SJCRH30 (cell line): ENCODE results near the gene PPP4R1. TPM values are rescaled to one million over a fixed set of nuclear protein-coding genes. Genes with fewer than 3 reads are reported as not detected.

Experiments used
- DNase-seq, 2 experiments: peaks; one replicate each; pipeline ENCODE4 v3.0.0-alpha.2; 2015 to 2020
- H3K27ac ChIP-seq: fragments of 250-450 bp; sonication (Bioruptor Pico); 2 replicates; pipeline ENCODE4 v1.5.1; 2020; ENCODE audit warnings: mild to moderate bottlenecking, moderate library complexity
- H3K27me3 ChIP-seq: fragments of 250-450 bp; sonication (Bioruptor Pico); 2 replicates; pipeline ENCODE4 v1.5.1; 2020; ENCODE audit warnings: mild to moderate bottlenecking, moderate library complexity
- H3K36me3 ChIP-seq: fragments of 250-450 bp; sonication (Bioruptor Pico); 2 replicates; pipeline ENCODE4 v1.5.1; 2020; ENCODE audit warnings: mild to moderate bottlenecking, moderate library complexity
- H3K4me1 ChIP-seq: fragments of 250-450 bp; sonication (Bioruptor Pico); 2 replicates; pipeline ENCODE4 v1.5.1; 2020; ENCODE audit warnings: mild to moderate bottlenecking, moderate library complexity
- H3K4me3 ChIP-seq: fragments of 250-450 bp; sonication (Bioruptor Pico); 2 replicates; pipeline ENCODE4 v1.5.1; 2020; ENCODE audit warnings: mild to moderate bottlenecking, moderate library complexity
- H3K9me3 ChIP-seq: fragments of 250-450 bp; sonication (Bioruptor Pico); replicated peaks from 2 replicates; pipeline ENCODE4 v1.5.1; 2020; ENCODE audit warnings: mild to moderate bottlenecking, moderate library complexity
- total RNA-seq: library from RNA; depleted of rRNA; stranded (reverse); fragments of >200 nt; shearing (Covaris generic); gene quantifications from 2 replicates; pipeline ENCODE4 v1.2.3, GENCODE V29; 2014

PPP4R1 gene
- total RNA-seq, 1 experiment from 2014 or later: 53.4 TPM

DNA sequence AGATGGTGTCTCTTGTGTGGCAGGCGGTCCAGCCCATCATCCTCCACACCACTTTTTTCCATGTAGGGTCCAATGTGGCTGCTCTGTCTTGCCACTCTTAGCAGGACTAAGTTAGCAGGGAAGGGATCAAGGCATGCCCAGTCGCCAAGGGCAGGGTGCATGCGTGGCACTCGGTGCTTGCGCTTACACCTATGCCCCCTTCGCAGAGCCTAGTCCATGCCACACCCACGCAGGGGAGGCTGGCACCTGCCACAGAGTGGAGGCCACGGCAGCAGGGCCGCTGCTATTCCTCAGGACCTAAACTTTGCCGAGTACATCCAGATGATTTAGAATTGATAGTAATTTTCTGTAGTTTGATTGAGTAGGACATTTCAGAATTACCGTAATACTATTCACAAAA, 79.5 kb downstream of the PPP4R1 start:
- H3K27ac ChIP-seq: no peak overlapping the region
- no peak for DNase-seq
- no peaks in the 10 kb centered on the region for H3K9me3 ChIP-seq
- no peak overlapping the region for H3K4me3 ChIP-seq
- no peaks in the 10 kb centered on the region for H3K4me1 ChIP-seq
- H3K36me3 ChIP-seq: no peaks in the 10 kb centered on the region
- H3K27me3 ChIP-seq: no peaks in the 10 kb centered on the region

DNA sequence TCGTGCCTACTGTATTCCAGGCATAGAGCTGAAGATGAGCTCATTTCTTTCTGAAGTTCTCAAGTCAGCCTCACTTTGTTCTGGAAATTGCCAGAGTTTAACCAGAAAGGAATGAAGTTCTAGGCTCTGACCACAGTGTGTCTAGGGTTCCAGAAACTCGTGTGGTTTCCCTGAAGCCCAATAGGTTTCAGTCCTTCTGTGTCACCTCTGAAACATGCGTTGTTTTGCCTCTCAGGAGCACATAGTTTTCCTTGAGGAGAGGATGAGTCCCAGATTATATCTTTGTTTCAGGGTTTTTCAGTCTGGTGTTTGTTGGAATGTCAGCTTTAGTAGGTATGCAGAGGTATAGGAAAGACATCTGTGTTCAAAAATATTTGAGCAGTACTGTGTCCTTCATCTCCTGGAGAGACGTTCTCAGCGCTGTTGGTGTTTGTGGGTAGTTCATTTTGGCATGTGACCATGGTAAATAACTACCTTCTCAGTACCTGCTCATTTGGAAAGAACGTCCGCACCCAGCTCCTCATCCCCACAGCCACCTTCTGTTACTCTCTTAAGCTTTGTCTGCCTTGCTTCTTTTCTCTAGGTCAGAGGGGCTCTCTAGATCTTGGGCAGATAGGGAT, 82.5 kb downstream of the PPP4R1 start:
- no peaks in the 10 kb centered on the region for H3K4me1 ChIP-seq
- H3K27me3 ChIP-seq: no peaks in the 10 kb centered on the region
- no peaks in the 10 kb centered on the region; the same call in 1 of the 2 replicates for H3K36me3 ChIP-seq
- no peak overlapping the region for H3K27ac ChIP-seq
- no peaks in the 10 kb centered on the region for H3K9me3 ChIP-seq
- no peak overlapping the region for H3K4me3 ChIP-seq
- no peak for DNase-seq

DNA sequence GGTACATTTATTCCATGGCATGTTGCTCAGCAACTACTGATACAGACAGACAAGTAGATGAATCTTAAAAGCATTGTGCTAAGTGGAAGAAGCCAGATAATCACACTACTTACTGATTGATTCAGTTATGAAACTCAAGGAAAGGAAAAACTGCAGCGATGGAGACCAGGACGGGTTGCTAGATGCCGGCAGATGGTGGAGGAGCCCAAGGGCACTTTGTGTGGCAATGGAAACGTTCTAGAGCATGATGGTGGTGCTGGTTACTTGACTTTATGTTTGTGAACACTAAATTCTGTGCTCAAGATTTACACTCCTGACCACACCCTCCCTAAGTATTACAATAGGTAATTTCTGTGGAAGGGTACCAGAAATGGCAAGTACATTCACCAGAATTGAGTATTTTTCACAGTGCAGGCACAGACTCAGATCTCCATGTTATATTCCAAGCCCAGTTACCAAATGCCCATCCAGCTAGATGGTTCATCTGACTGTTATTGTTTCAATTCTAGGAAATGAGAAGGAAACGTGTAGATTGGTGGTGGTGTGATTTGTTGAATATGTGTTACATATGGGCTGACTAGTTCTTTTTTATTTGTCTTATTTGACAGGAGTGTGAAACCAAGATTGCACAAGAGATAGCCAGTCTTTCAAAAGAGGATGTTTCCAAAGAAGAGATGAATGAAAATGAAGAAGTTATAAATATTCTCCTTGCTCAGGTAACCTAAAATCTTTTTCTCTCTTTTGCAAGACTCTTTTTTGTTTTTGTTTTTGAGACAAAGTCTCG, 83.9 kb downstream of the PPP4R1 start:
- H3K27me3 ChIP-seq: no peaks in the 10 kb centered on the region
- no peak overlapping the region for H3K27ac ChIP-seq
- H3K4me3 ChIP-seq: no peak overlapping the region
- H3K9me3 ChIP-seq: no peaks in the 10 kb centered on the region
- H3K4me1 ChIP-seq: no peaks in the 10 kb centered on the region
- DNase-seq: no peak
- H3K36me3 ChIP-seq: no peaks in the 10 kb centered on the region; the same call in 1 of the 2 replicates

DNA sequence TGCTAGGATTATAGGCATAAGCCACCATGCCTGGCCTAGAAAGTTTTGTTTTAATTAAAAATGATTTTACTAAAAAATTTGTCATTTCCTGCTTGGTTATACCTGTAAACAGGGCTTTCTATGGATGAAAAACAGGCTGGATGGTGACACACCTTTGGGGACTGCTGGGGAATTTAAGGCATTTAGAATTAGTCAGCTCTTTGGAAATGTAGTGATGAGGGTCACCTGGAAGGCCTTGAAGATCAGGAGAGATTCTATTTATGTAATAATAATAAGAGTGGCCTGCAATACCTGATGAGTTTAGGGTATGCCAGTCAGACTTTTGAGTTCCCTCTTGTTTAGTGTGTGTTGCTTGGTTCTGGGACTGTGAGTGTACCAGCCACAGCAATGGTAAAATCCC, 87.9 kb downstream of the PPP4R1 start:
- Histone ChIP-seq H3K4me3 (no peak overlapping the region), H3K9me3 (no peaks in the 10 kb centered on the region), H3K4me1 (no peaks in the 10 kb centered on the region), H3K27me3 (no peaks in the 10 kb centered on the region), H3K36me3 (no peaks in the 10 kb centered on the region; the same call in 1 of the 2 replicates), H3K27ac (no peak overlapping the region)
- no peak for DNase-seq

DNA sequence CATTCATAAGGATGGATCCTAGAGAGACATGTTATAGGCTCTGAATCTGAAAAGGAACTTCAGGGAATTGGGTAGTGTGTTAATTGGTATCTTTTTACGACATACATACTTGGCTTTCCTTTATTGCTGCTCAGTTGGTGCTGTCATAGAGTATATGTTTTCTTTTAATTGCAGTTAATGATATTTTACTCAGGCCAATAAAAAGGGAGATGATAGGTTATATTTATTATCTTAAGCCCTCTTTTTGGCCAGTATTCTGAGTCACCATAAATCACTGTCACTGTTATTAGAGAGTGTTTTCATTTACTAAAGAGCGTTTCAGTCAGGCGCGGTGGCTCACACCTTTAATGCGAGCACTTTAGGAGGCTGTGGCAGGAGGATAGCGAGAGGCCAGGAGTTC, 91.4 kb downstream of the PPP4R1 start:
- no peaks in the 10 kb centered on the region for H3K36me3 ChIP-seq
- H3K4me1 ChIP-seq: no peaks in the 10 kb centered on the region
- no peaks in the 10 kb centered on the region for H3K27me3 ChIP-seq
- no peak for DNase-seq
- no peaks in the 10 kb centered on the region for H3K9me3 ChIP-seq
- no peak overlapping the region for H3K27ac ChIP-seq
- H3K4me3 ChIP-seq: no peak overlapping the region

DNA sequence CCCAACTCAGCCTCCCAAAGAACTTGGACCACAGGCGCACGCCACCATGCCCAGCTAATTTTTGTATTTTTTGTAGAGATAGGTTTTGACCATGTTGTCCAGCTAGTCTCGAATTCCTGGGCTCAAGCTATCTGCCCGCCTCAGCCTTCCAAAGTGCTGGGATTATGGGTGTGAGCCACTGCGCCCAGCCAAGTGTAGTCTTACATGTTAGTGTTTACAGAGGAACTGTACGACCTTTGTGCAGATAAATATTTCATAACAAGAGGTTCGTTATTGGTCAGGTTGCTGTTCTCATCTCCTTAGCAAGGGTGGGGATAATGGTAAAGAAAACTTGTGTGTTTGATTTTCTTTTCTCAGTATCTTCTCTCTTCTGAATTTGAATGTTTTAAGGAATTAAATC, 92.6 kb downstream of the PPP4R1 start:
- Histone ChIP-seq H3K9me3 (no peaks in the 10 kb centered on the region), H3K27ac (no peak overlapping the region), H3K27me3 (no peaks in the 10 kb centered on the region), H3K4me1 (no peaks in the 10 kb centered on the region), H3K36me3 (no peaks in the 10 kb centered on the region), H3K4me3 (no peak overlapping the region)
- DNase-seq: no peak

DNA sequence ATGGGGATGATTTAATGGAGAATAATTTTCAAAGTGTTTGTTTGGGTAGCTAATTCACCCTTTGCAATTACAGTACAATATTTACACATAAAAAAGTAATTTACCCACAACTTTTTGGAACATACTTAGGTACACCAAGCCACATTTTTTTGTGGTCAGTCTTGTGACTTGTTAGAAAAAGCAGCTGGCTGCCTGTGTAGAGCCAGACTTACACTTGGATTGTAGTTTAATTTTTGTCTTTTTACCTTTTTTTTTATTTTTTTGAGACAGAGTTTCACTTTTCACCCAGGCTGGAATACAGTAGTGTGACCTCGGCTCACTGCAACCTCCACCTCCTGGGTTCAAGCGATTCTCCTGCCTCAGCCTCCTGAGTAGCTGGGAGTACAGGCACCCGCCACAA, 93.7 kb downstream of the PPP4R1 start:
- Histone ChIP-seq H3K36me3 (no peaks in the 10 kb centered on the region), H3K4me1 (no peaks in the 10 kb centered on the region), H3K27ac (no peak overlapping the region), H3K27me3 (no peaks in the 10 kb centered on the region), H3K4me3 (no peak overlapping the region), H3K9me3 (no peaks in the 10 kb centered on the region)
- DNase-seq: no peak

DNA sequence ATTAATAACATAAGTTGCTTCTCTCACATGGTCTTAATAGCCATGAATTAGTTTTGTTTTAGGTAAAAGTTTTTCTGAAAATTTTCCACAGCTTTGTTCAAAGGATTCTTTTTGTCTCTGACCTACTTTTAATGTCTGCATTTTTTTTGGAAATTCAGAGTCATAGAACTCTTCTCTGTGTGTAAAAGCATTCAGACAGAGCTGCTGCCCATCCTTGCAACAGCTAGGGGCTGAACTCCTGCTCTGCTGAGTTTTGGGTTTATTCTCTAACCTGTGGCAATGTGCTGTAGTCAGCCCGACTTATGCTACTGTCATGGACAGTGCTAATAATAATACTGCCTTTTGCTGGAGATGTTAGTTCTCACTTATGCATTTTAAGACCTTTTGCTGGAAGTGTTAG, 95.0 kb downstream of the PPP4R1 start:
- Histone ChIP-seq H3K27me3 (no peaks in the 10 kb centered on the region), H3K27ac (no peak overlapping the region), H3K9me3 (no peaks in the 10 kb centered on the region), H3K4me3 (no peak overlapping the region), H3K36me3 (no peaks in the 10 kb centered on the region), H3K4me1 (no peaks in the 10 kb centered on the region)
- DNase-seq: no peak

DNA sequence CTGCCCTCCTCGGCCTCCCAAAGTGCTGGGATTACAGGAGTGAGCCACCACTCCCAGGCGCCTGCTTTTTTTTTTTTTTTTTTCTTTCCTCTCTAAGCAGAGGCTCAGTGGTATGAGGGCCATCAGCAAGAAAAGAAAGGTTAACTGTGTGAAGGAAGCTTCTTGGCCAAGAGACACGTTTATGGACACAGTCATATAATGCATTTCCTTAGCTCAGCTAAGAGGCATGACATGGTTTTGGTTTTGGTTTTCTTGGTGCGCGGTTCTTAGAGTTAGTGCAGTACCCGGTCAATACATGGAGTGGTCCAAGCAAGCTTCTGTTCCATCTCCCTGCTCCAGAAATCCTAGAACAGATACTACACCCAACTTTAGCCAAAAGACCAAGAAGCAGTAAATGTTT, 96.5 kb downstream of the PPP4R1 start:
- Histone ChIP-seq H3K4me3 (no peak overlapping the region), H3K4me1 (no peaks in the 10 kb centered on the region), H3K27me3 (no peaks in the 10 kb centered on the region), H3K9me3 (no peaks in the 10 kb centered on the region), H3K36me3 (peaks cover 2% of the 10 kb centered on the region; the same call in 1 of the 2 replicates), H3K27ac (no peak overlapping the region)
- DNase-seq: no peak

DNA sequence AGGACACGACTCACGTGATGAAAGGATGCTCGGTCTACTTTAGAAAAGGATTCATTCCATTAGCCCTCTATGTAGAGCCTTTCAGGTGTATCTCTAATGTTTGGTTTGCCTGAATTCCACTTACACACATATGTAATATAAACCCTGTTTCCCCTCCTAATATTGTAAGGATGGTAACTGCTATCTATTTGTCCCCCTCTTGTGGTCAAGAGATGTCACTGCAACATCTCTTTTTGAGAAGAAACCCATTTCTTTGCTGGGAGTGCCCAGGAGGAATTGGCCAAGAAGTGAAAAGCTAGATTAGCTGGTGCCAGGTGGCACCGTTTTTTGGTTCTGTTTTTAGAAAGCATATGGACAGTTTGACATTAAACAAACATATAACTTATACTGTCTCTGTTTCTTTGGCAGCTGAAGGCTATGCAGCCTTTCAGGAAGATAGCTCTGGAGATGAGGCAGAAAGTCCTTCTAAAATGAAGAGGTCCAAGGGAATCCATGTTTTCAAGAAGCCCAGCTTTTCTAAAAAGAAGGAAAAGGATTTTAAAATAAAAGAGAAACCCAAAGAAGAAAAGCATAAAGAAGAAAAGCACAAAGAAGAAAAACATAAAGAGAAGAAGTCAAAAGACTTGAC, 97.8 kb downstream of the PPP4R1 start:
- Histone ChIP-seq H3K36me3 (peaks cover 2% of the 10 kb centered on the region; the same call in 1 of the 2 replicates), H3K27ac (no peak overlapping the region), H3K4me1 (no peaks in the 10 kb centered on the region), H3K9me3 (no peaks in the 10 kb centered on the region), H3K27me3 (no peaks in the 10 kb centered on the region), H3K4me3 (no peak overlapping the region)
- peak; percentile 8 to 56 for DNase-seq

DNA sequence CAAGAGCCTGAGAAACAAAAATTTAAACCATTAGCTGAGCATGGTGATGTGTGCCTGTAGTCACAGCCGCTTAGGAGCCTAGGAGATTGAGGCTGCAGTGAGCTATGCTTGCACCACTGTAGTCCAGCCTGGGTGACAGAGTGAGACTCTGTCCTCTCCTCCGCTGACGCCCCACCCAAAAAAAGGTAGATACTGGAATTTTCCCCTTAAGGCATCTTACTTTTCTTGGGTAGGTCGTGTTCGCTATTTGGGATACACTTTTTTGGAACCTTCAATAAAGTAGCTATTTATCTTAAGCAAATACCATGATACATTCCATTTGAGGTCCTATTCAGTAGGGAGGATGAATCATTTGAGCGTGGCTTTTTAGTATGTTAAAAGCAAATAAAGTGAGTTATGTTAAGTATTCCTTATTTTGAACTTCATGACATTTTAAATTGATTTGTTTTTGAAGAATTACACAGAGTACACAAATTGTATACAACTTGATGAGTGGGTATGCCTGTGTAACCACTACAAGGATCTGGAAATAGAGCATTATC, 100.3 kb downstream of the PPP4R1 start:
- DNase-seq: no peak
- H3K36me3 ChIP-seq: peaks cover 2% of the 10 kb centered on the region; the same call in 1 of the 2 replicates
- H3K9me3 ChIP-seq: no peaks in the 10 kb centered on the region
- H3K27ac ChIP-seq: no peak overlapping the region
- H3K4me1 ChIP-seq: no peaks in the 10 kb centered on the region
- H3K4me3 ChIP-seq: no peak overlapping the region
- H3K27me3 ChIP-seq: no peaks in the 10 kb centered on the region

DNA sequence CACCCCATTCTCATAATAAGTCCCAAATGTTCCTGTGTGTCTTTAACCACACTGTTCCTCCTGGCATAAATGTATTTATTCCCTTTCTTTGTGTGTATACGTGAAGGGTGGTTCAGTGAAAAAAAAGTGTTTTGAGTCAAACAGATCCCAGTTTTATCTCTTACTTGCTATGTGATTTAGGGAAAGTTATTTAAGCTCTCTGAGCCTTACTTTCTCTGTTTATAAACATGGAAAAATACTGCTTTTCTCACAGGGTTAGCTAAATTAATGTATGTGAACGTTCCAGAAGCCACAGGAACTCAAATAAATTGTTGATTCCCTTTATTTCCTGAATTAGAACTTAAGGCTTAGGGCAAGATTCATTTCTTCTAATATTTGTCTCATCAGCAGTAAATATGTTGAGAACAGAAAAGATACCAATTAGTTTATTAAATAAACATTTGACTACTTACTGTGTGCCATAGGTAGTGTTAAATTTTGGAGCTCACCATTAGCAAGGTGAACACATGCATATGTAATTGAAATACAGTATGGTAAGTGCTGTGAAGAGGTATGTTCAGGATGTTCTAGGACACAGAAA, 105.8 kb downstream of the PPP4R1 start:
- Histone ChIP-seq H3K4me3 (no peak overlapping the region), H3K9me3 (no peaks in the 10 kb centered on the region; the same call in 1 of the 2 replicates)
- DNase-seq: no peak

DNA sequence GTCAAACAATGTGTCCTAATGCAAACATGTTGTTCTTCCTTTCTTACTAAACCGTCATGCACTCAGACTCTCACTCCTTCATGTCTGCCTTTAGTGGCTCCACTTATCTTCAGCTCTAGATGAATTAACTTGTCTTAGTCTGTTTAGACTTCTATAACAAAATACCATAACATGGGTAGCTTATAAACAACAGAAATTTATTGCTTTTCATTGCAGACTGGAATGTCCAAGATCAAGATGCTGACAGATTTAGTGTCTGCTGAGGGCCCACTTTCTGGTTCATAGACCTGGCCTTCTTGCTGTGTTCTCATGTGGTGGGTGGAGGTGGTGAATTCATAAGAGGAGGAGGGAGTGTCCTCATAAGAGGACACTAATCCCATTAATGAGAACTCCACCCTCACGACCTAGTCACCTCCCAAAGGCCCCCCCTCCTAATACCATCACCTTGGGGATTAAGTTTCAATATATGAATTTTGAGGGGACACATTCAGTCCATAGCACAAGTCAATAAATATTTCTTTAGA, 106.7 kb downstream of the PPP4R1 start:
- H3K36me3 ChIP-seq: no peaks in the 10 kb centered on the region
- H3K27me3 ChIP-seq: no peaks in the 10 kb centered on the region
- H3K4me3 ChIP-seq: no peak overlapping the region
- H3K27ac ChIP-seq: no peak overlapping the region
- no peaks in the 10 kb centered on the region for H3K4me1 ChIP-seq
- no peaks in the 10 kb centered on the region; the same call in 1 of the 2 replicates for H3K9me3 ChIP-seq
- DNase-seq: no peak

More for the DNA sequence above, 105.8 kb downstream of the PPP4R1 start:
- no peaks in the 10 kb centered on the region for H3K27me3 ChIP-seq
- no peak overlapping the region for H3K27ac ChIP-seq
- H3K4me1 ChIP-seq: no peaks in the 10 kb centered on the region
- H3K36me3 ChIP-seq: peaks cover under 1% of the 10 kb centered on the region; the same call in 1 of the 2 replicates

DNA sequence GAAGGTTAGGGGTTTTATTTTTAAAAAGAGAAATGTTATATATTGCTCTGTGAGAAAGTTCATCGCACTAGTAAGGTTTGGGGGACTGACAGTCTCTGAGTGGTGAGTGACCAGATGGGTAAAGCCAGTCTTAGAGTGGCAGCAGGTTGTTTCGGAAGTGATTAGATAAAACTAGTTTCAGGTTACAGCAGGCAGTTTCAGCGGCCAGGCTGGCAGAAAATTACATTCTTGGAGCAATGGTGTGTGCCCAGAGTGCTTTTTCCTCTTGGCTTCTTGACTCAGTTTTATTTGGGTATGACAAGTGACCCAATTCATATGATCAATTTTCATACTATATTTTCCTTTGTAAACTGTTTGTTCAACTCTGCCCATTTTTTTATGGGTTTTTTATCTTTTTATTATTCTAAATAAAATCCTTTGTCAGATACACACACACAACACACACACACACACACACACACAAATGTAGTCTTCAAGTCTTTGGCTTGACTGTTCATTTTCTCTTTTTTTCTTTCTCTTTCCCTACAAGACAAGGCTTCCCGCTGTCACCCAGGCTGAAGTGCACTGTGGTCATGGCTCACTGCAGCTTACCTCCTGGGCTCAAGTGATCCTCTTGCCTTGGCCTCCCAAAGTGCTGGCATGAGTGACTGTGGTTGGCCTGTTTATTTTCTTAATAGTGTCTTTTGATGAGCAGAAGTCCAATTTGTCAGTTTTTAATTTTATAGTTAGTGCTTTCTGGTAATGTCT, 108.1 kb downstream of the PPP4R1 start:
- no peaks in the 10 kb centered on the region for H3K4me1 ChIP-seq
- H3K27ac ChIP-seq: no peak overlapping the region
- no peaks in the 10 kb centered on the region for H3K27me3 ChIP-seq
- no peaks in the 10 kb centered on the region for H3K36me3 ChIP-seq
- no peak overlapping the region for H3K4me3 ChIP-seq
- no peaks in the 10 kb centered on the region; the same call in 1 of the 2 replicates for H3K9me3 ChIP-seq
- DNase-seq: peak in 1 of 2 experiments; percentile 1
